ENCODE measurements around the gene CEP112. TPM values are rescaled to one million over a fixed set of nuclear protein-coding genes. Genes with fewer than 3 reads are reported as not detected.

The CEP112 gene
- total and polyA plus RNA-seq, 2 experiments from 2014 or later = 4.0 to 4.3 TPM

DNA sequence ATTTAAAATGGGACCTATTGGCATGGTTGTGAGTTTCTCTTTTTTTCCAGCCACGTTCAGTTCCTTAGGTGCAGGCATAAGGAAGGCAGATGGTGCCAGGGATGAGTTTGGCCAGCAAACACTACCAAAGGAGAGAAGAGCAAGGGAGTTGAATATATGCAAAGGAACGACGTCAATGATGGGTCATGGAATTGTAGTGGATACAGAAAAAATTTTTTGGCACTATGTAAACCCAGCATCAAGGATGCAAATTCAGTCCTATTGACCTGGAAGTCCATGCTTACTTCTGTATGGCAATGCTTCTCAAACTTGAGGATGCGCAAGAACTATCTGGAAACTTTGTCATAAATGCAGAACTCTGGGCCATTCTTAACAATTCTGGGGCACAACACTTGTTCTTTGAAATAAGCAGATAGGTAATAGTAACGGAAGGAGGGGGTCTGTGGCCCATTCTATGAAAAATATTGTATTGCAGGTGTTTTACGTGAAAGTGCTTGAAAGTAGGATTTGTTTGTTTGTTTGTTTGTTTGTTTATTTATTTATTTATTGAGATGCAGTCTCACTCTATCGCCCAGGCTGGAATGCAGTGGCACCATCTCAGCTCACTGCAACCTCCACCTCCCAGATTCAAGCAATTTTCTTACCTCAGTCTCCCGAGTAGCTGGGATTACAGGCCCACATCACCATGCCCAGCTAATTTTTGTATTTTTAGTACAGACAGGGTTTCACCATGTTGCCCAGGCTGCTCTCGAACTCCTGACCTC, 19.3 kb upstream of the CEP112 start:
- H3K9me3 Mint-ChIP-seq = peaks cover 8% of the 10 kb centered on the region; the same call in 2 of the 3 replicates
- H2AFZ ChIP-seq = no peak overlapping the region
- TF ChIP-seq, protein P1, sequence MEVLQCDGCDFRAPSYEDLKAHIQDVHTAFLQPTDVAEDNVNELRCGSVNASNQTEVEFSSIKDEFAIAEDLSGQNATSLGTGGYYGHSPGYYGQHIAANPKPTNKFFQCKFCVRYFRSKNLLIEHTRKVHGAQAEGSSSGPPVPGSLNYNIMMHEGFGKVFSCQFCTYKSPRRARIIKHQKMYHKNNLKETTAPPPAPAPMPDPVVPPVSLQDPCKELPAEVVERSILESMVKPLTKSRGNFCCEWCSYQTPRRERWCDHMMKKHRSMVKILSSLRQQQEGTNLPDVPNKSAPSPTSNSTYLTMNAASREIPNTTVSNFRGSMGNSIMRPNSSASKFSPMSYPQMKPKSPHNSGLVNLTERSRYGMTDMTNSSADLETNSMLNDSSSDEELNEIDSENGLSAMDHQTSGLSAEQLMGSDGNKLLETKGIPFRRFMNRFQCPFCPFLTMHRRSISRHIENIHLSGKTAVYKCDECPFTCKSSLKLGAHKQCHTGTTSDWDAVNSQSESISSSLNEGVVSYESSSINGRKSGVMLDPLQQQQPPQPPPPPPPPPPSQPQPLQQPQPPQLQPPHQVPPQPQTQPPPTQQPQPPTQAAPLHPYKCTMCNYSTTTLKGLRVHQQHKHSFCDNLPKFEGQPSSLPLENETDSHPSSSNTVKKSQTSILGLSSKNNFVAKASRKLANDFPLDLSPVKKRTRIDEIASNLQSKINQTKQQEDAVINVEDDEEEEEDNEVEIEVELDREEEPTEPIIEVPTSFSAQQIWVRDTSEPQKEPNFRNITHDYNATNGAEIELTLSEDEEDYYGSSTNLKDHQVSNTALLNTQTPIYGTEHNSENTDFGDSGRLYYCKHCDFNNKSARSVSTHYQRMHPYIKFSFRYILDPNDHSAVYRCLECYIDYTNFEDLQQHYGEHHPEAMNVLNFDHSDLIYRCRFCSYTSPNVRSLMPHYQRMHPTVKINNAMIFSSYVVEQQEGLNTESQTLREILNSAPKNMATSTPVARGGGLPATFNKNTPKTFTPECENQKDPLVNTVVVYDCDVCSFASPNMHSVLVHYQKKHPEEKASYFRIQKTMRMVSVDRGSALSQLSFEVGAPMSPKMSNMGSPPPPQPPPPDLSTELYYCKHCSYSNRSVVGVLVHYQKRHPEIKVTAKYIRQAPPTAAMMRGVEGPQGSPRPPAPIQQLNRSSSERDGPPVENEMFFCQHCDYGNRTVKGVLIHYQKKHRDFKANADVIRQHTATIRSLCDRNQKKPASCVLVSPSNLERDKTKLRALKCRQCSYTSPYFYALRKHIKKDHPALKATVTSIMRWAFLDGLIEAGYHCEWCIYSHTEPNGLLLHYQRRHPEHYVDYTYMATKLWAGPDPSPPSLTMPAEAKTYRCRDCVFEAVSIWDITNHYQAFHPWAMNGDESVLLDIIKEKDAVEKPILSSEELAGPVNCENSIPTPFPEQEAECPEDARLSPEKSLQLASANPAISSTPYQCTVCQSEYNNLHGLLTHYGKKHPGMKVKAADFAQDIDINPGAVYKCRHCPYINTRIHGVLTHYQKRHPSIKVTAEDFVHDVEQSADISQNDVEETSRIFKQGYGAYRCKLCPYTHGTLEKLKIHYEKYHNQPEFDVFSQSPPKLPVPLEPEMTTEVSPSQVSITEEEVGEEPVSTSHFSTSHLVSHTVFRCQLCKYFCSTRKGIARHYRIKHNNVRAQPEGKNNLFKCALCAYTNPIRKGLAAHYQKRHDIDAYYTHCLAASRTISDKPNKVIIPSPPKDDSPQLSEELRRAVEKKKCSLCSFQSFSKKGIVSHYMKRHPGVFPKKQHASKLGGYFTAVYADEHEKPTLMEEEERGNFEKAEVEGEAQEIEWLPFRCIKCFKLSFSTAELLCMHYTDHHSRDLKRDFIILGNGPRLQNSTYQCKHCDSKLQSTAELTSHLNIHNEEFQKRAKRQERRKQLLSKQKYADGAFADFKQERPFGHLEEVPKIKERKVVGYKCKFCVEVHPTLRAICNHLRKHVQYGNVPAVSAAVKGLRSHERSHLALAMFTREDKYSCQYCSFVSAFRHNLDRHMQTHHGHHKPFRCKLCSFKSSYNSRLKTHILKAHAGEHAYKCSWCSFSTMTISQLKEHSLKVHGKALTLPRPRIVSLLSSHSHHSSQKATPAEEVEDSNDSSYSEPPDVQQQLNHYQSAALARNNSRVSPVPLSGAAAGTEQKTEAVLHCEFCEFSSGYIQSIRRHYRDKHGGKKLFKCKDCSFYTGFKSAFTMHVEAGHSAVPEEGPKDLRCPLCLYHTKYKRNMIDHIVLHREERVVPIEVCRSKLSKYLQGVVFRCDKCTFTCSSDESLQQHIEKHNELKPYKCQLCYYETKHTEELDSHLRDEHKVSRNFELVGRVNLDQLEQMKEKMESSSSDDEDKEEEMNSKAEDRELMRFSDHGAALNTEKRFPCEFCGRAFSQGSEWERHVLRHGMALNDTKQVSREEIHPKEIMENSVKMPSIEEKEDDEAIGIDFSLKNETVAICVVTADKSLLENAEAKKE (CRISPR knock-in tag; IDR thresholded peaks at IDR 0.05) = no peak
- no peak for TF ChIP-seq EZH2phosphoT487 (IDR thresholded peaks at IDR 0.05; ENCODE audit: unreplicated experiment)
- TF ChIP-seq NANOG (IDR thresholded peaks at IDR 0.05; ENCODE audit: borderline replicate concordance) = no peak
- TF ChIP-seq, protein P2, sequence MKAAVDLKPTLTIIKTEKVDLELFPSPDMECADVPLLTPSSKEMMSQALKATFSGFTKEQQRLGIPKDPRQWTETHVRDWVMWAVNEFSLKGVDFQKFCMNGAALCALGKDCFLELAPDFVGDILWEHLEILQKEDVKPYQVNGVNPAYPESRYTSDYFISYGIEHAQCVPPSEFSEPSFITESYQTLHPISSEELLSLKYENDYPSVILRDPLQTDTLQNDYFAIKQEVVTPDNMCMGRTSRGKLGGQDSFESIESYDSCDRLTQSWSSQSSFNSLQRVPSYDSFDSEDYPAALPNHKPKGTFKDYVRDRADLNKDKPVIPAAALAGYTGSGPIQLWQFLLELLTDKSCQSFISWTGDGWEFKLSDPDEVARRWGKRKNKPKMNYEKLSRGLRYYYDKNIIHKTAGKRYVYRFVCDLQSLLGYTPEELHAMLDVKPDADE (IDR thresholded peaks at IDR 0.05) = no peak
- no peak for TF ChIP-seq POLR2AphosphoS5 (IDR thresholded peaks at IDR 0.05; ENCODE audit: low read depth)
- TF ChIP-seq STAT1 (IDR thresholded peaks at IDR 0.05; ENCODE audit: unreplicated experiment) = no peak
- TF ChIP-seq, protein P3, sequence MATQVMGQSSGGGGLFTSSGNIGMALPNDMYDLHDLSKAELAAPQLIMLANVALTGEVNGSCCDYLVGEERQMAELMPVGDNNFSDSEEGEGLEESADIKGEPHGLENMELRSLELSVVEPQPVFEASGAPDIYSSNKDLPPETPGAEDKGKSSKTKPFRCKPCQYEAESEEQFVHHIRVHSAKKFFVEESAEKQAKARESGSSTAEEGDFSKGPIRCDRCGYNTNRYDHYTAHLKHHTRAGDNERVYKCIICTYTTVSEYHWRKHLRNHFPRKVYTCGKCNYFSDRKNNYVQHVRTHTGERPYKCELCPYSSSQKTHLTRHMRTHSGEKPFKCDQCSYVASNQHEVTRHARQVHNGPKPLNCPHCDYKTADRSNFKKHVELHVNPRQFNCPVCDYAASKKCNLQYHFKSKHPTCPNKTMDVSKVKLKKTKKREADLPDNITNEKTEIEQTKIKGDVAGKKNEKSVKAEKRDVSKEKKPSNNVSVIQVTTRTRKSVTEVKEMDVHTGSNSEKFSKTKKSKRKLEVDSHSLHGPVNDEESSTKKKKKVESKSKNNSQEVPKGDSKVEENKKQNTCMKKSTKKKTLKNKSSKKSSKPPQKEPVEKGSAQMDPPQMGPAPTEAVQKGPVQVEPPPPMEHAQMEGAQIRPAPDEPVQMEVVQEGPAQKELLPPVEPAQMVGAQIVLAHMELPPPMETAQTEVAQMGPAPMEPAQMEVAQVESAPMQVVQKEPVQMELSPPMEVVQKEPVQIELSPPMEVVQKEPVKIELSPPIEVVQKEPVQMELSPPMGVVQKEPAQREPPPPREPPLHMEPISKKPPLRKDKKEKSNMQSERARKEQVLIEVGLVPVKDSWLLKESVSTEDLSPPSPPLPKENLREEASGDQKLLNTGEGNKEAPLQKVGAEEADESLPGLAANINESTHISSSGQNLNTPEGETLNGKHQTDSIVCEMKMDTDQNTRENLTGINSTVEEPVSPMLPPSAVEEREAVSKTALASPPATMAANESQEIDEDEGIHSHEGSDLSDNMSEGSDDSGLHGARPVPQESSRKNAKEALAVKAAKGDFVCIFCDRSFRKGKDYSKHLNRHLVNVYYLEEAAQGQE (IDR thresholded peaks at IDR 0.05; ENCODE audit: unreplicated experiment) = no peak
- no peak for TF ChIP-seq JUNB (IDR thresholded peaks at IDR 0.05; ENCODE audit: unreplicated experiment)
- no peak for TF ChIP-seq CREB1 (CRISPR knock-in tag; IDR thresholded peaks at IDR 0.05; ENCODE audit: low read depth)
- TF ChIP-seq ZNF331 (CRISPR knock-in tag; IDR thresholded peaks at IDR 0.05; ENCODE audit: low read depth) = no peak
- no peak for TF ChIP-seq EZH2 (IDR thresholded peaks at IDR 0.05; ENCODE audit: low read depth, unreplicated experiment)
- TF ChIP-seq, protein P4, sequence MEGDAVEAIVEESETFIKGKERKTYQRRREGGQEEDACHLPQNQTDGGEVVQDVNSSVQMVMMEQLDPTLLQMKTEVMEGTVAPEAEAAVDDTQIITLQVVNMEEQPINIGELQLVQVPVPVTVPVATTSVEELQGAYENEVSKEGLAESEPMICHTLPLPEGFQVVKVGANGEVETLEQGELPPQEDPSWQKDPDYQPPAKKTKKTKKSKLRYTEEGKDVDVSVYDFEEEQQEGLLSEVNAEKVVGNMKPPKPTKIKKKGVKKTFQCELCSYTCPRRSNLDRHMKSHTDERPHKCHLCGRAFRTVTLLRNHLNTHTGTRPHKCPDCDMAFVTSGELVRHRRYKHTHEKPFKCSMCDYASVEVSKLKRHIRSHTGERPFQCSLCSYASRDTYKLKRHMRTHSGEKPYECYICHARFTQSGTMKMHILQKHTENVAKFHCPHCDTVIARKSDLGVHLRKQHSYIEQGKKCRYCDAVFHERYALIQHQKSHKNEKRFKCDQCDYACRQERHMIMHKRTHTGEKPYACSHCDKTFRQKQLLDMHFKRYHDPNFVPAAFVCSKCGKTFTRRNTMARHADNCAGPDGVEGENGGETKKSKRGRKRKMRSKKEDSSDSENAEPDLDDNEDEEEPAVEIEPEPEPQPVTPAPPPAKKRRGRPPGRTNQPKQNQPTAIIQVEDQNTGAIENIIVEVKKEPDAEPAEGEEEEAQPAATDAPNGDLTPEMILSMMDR (conservative IDR thresholded peaks at IDR 0.05; ENCODE audit: low read depth in 2 of 2) = no peak
- TF ChIP-seq ZNF114 (CRISPR knock-in tag; IDR thresholded peaks at IDR 0.05) = no peak
- peaks cover 29% of the 10 kb centered on the region for H3K9me2 ChIP-seq (ENCODE audit: insufficient read depth)
- no peak overlapping the region for H3K27ac Mint-ChIP-seq
- no peak overlapping the region for H3K27ac ChIP-seq (ENCODE audit: low read depth)
- no peaks in the 10 kb centered on the region for H3K27me3 Mint-ChIP-seq (ENCODE audit: insufficient read depth, low read depth, poor library complexity)
- H3F3A ChIP-seq (replicated peaks; ENCODE audit: low read depth) = no peaks in the 10 kb centered on the region
- no peaks in the 10 kb centered on the region for H3K27me3 ChIP-seq (ENCODE audit: insufficient read depth)
- DNase-seq (ENCODE audit: low spot score) = no peak
- H3K36me3 ChIP-seq (ENCODE audit: insufficient read depth) = peaks cover 4% of the 10 kb centered on the region; the same call in 1 of the 2 replicates
- peaks cover 7% of the 10 kb centered on the region; the same call in 2 of the 3 replicates for H3K36me3 Mint-ChIP-seq (ENCODE audit: low read depth)
- no peak overlapping the region for H3K4me2 ChIP-seq
- H3K4me1 ChIP-seq (ENCODE audit: insufficient read depth) = peaks cover 7% of the 10 kb centered on the region; the same call in 1 of the 2 replicates
- no peaks in the 10 kb centered on the region for H3K79me2 ChIP-seq (replicated peaks; ENCODE audit: insufficient read depth)
- no peak overlapping the region for H3K4me3 Mint-ChIP-seq
- no peak for ATAC-seq
- H3K4me3 ChIP-seq = no peak overlapping the region
- no peaks in the 10 kb centered on the region for H4K20me1 ChIP-seq (replicated peaks; ENCODE audit: insufficient read depth)
- peaks cover 8% of the 10 kb centered on the region for H3K4me1 Mint-ChIP-seq
